Activated CD4-positive, CD25-positive, alpha-beta regulatory T cell (primary cell): ENCODE data around the gene CTCFL.

Experiments
- DNase-seq, 4 experiments: peaks; one replicate each; lab custom pipeline; 2025; lab: John Stamatoyannopoulos, UW

CTCFL gene

DNA sequence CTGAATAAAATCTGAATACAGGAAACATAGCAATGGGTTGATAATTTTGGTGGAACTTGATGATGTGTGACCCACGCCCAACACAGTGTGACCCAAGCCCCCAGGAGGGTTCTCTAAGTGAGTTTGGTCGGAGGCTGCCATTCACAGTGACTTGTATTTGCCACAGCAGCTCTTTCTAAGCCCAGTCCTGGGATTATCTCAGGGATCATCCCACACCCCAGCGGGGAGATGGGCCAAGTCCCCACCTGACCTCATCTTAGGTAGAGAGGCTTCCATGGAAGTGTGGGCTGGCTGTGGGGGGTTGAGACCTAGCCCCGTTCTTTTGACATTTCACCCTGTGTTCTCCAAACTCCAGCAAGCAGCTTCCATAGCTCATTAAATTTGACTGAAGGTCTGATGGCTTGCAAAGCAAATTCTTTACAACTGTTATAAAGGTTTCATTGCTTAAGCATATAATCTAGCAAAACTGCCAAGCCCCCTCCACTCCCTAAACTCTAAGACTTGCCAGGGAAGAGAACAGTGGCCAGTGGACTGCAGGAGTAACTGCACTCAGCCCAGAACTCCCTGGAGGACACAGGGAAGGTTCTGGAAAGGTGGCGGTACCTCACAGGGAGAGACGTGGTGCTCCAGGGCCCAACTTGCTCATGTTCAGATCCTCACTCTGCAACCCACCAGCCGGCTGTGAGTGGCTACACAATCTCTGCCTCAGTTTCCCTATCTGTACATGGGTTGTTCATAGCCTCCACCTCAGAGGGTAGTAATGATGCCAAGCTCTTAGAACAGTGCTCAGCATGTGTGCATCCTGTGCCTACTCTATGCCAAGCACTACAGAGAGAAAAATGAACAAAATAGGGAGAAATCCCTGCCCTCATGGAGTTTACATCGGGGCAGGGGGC, 35.0 kb upstream of the CTCFL start:
- DNase-seq = no peak

DNA sequence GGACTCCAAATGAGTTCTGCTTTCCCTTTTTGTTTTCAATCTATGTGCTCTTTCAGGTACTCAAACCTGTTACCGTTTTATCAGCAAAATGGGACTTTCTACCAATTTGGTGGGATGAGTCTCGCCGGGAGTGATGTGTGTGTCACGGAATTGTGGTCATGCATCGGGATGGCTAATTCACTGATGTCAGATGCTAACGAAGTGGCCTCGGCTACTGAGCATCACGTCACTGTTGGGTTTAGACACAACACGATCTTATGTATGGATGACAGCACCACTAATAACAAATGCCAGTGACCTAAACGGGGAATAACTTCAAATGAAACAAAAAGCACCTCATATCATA, 34.3 kb upstream of the CTCFL start:
- no peak for DNase-seq

- no peak for DNase-seq
These were observed 33.8 kb upstream of the CTCFL start for GRCh38 chr20:57558614-57559288.

DNA sequence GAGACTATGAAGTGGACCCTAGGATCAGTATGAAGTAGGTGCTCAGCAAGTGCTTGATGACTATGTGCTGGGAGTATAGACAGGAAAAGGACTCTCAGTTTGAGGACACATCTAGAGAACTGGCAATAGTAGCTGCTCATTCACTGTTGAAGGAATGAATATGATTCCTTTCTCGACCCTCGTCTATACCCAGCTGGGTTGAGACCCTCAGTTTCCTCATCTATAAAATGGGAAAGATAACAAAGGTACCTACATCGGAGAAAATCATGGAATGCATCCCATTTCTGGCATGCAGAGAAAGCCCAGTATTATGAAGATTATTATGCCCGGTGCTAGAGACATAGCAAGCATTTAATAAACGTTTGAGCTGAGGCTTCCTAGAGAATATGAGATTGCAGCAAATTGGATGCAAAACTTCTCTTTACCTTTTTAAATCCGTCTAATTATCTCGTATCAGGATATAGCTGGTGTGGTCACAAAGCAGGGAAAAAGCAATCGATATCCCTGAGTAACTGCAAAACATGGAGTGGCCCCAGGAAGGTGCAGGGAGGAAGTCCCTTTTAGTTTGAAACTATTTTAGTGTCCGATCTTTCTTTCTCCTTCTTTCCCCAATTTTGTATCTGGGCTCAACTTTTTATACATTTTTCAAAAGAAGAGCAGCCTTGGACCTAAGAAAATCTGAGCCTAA, 33.1 kb upstream of the CTCFL start:
- no peak for DNase-seq

- DNase-seq = no peak
These were observed 32.0 kb upstream of the CTCFL start for GRCh38 chr20:57556980-57557274.

DNA sequence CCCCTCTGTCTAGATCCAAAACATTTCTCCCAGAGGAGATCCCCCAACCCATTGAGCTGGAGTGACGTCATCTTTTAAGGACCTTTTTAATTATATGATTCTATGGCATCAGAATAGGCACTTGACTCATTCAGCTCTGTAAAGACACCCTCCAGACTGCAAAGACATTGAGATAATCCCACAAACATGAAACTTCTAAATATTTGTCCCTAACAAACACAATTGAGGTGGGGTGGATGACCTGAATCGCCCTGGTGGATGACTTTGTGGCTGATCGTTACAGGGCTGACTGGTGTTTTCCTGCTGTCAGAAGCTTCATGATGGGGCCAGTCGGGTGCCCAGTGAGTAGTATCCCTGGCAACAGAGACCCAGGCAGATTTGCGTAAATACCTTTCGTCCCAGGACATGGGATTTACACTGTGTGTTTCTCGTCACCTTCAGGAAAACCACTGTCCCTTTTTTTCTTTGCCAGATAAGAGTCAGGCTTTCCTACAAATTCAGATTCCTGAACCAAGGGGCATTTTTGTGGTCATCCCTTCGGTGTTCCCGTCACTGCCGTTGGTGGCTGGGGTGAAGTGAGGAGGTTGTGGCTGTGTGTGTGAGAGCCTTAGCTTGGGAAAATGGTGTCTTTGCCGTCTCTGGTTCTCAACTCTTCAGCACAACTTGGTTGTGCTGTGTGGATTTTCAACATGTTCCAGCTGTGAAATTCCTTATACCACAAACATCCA, 30.7 kb upstream of the CTCFL start:
- no peak for DNase-seq

DNA sequence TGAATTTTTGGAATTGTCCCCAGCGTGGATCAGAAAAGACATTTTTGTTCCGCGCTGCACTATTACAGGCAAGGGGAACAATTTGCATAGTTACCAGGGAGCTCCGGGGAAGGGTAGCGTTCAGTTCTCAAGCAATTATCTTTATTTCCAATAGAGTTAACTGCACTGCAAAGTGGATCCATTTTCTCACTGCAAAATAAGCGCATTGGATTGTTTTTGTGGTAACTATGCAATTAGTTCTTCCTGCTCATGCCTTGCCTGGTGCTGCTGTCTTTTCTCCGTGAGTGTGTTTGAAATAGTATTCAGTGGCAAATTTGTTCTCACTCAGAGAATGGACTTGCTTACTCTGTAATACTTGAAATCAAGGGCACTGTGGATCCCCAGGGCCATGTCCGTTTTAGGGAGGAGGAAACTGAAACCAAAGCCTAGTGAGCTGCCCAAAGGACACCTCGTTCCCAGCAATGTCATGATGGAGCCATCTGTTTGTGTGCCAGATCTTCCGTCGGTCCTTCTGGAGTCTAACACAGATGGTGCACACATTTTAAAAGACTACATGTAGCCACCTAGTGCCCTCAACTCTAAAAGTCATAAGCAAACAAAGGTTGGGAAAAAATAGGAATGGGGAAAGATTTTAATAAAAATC, 28.6 kb upstream of the CTCFL start:
- no peak for DNase-seq

DNA sequence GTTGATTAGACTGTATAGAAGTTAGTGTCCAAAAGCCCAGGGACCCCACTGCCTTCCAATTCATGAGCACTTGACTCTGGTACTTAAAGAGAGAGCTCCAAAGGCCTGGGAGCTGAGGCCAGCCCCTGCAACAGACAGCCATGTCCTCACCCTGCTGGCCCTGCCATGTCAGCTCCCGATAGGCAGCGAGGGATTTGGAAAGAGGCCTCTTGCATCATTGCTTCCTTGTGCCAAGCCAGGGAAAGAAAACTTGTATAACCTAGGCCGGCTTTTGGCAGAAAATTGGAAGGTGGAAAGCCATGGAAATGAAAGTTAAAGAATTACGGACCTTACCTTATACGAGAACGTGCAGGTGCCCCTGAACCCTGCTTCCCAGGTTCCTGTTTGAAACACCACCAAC, 27.5 kb upstream of the CTCFL start:
- DNase-seq = no peak

- no peak for DNase-seq
These were observed 23.5 kb upstream of the CTCFL start for GRCh38 chr20:57548177-57549058.

GRCh38 chr20:57546956-57547649, 22.2 kb upstream of the CTCFL start:
- no peak for DNase-seq

GRCh38 chr20:57545927-57546662, 21.2 kb upstream of the CTCFL start:
- DNase-seq = no peak

- no peak for DNase-seq
These were observed 20.1 kb upstream of the CTCFL start for GRCh38 chr20:57544838-57545564.

DNA sequence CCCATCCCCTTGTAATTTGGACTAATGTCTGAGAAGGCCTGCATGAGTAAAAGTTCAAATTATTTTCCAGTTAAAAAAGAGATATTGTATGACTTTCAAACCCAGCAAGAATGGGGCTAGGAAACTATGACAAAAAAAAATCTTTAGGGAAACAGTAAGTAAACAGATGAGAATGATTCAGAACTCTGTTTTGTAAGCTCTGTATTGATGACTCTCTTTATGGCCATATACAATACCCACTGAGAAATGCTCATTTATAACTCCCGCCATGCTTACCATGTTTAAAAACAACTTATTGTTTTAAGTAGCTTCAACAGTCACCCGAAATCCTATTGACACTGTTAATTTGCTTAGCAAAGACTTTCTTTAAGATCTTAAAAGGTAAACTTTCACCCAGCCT, 18.8 kb upstream of the CTCFL start:
- no peak for DNase-seq

- DNase-seq = no peak
These were observed 16.1 kb upstream of the CTCFL start for GRCh38 chr20:57540890-57541580.

DNA sequence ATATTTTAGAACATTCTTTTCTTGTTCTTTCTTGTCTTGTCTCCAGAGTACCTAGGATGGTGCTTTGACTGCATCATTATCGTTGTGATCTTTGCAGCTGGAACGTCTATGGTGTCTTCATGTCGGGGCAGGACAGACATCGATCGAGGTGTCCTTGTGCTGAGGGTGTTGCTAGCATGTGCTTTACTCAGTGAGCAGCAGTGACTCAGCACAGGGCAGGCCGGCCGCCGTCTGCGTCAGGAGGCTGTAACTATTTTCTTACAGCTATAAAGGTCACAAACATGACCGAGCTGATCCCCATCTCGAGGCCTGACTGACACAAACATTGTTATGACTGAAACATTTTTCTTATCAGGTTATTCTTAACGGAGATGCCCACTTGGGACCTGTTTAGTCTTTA, 14.9 kb upstream of the CTCFL start:
- DNase-seq = no peak

DNA sequence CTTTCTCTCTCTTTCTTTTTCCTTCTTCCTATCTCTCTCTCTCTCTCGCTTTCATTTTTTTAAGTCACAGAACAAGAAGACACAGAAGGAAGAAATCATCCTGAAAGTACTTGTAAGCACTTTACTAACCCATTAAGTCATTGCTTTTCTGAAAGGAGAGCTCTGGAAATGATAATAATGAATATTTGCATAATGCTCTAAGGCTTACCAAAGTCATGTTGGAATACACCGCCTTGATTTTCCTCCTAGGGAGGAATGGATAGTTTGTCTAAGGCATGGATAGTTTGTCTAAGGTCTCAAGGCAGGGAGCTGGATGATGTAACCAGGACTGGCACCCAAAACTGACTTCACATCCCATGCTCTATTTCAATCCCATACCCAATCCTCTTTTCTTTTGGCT, 12.9 kb upstream of the CTCFL start:
- DNase-seq = no peak

GRCh38 chr20:57536771-57537724, 12.1 kb upstream of the CTCFL start:
- DNase-seq = no peak
